ENCODE measurements around the gene EXOC2.
"Not testable (repeated sequence)": the region's sequence is repeated elsewhere in the genome, so short reads cannot be mapped to it uniquely, and the experiment has no call there.

EXOC2 gene

DNA sequence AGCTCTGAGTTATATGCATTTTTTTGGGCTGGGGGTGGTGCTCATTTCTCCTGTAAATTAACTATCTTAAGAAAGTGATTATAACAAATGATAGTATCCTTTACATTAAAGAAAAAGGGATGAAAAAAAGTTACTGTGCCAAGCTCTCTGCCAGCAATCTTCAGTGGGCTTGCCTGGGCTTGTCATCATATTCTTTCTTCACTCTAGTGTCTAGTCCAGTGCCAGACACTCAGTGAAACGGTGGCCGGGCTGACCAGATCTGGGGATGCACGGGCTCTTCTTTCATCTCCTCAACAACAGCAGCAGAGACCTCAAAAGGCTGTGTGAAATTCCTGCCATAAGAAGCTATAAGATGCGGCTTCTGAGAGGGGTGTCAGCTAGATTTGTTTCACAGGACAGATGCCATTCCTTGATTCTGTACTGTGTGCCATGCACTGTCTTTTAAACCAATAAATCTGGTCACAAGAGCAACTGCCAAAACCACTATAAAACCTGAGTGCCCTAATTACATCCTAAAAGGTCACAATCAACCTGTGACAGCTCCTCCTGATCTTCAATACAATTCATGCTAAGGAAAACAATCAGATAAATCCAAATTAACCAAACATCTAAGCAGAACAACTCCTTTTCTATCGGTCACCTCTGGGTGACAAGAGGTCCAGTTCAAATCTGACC, 12.1 kb downstream of the EXOC2 start:
- DNase-seq, result no peak

DNA sequence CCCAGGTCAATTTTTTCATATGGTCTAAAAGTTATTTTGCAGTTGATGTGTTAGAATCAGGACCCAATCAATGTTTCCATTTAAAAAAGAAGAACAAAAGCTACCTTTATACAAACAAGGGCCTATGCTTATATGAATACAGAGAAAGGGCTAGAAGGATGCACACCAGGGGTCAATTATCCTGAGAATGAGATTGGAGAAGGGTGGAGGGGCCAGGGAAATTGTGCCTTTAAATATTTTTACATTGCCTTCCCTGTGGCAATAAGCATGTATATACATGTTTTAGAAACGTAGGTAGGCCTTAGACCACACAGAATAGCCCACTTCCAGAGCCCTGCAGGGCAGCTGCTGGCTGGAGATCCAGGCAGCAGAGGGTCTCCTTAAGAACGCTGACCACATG, 12.7 kb downstream of the EXOC2 start:
- DNase-seq, result no peak

DNA sequence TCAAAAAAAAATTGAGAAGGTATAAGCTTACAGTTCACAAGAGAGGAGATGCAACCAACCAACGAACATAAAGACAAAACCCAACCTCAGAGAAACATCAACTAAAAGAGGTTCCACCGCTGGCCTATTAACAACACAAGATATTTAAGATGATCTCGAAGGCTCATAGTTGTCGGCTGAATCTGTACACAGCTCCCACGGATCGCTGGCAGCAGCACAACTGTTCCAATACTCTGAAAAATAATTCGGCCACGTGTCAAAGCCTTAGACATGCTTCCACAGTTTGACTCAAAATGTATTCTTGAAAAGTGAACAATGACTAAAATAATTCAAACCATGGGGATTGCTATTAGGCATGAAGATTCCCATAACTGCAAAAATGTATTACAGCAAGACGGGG, 13.7 kb downstream of the EXOC2 start:
- no peak for DNase-seq

DNA sequence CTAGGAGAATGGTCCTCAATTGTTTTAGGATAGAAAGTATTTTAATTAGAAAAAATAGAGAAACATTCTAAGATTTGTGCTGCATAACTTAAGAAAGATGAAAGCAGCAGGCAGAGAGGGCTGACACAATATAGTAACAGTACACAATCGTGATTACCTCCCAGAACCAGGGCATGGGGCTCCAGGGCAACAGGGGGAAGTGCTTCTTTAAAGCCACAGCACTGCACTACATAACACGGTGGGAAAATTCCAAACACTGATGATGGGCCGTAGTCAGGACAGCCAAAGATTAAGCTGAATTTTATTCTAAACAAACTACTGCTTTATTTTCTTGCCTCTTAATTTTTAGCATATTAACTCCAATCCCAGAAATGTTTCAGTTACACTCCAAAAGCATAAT, 14.4 kb downstream of the EXOC2 start:
- no peak for DNase-seq

DNA sequence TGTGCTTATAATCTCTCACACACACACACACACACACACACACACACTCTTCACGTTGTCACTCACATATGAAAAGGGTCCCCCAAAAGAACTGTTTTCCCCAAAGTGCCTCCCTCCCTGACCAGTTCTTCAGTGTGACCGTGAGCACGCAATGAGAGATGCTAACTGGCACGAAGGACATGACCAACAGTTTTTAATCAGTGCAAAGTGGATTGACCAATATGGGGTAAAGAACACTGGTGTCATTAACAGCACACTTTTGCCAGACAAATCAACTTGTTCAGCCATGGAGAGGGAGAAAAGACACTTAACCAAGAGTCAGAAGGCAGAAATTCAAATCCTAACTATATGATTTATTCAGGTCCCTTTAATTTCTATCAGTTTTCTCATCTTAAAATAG, 15.0 kb downstream of the EXOC2 start:
- DNase-seq, result no peak

DNA sequence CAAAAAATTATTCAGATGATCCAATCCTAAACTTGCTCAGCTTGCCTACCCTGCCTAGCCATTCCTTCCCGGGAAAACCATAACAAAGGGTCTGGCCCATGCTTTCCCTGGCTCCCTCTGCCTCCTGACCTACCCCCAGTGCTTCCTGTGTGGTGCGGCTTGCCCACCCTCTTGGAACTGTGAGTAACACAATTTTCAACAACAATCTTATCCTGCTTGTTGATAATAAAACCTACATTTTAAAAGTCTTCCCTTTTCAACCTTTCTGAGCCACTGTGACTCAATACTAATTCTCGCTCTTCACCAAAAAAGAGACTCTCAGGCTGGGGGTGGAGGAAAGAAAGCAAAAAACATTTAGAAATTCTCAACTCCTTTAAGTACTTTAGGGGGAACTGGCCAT, 18.0 kb downstream of the EXOC2 start:
- DNase-seq, result no peak

DNA sequence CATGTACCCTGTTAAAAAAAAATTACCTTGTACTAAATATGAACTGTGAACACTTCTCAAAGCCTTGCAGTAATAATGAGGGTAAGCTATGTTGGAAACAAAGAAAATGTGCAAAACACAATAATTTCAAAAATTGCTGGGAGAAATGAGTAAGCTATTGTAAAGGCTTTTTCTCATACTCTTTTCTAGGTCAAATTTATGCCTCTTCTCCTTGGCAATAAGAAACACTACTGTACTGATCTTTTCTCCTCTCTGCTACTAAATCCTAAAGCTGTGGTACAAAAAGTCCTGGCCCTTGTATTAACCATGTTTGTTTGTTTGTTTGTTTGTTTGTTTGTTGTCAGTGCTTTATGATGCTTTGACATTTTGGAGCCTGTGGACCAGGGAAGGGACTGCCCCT, 18.5 kb downstream of the EXOC2 start:
- no peak for DNase-seq

DNA sequence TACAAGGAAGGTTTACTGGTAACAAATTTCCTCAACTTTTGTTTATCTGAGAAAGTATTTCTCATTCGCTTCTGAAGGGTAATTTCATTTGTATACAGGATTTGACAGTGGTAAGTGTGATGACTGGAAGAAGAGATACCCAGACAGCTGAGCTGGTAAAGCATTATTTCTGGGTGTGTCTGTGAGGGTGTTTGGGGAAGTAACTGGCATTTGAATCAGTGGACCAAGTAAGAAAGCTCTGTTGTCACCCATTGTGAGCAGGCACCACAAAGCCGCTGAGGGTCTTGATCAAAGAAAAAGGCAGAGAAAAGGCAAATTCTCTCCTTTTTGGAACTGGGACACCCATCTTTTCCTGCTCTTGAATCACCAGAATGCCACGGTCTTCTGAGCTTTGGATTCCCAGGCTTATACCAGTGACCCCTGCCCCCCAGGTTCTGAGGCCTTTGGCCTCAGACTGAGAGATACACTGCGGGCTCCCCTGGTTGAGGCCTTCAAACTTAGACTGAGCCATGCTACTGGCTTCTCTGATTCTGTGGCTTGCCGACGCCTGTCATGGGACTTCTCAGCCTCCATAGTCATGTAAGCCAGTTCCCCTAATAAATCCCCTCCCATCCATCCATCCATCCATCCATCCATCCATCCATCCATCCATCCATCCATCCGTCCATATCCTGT, 25.5 kb downstream of the EXOC2 start:
- no peak for DNase-seq

DNA sequence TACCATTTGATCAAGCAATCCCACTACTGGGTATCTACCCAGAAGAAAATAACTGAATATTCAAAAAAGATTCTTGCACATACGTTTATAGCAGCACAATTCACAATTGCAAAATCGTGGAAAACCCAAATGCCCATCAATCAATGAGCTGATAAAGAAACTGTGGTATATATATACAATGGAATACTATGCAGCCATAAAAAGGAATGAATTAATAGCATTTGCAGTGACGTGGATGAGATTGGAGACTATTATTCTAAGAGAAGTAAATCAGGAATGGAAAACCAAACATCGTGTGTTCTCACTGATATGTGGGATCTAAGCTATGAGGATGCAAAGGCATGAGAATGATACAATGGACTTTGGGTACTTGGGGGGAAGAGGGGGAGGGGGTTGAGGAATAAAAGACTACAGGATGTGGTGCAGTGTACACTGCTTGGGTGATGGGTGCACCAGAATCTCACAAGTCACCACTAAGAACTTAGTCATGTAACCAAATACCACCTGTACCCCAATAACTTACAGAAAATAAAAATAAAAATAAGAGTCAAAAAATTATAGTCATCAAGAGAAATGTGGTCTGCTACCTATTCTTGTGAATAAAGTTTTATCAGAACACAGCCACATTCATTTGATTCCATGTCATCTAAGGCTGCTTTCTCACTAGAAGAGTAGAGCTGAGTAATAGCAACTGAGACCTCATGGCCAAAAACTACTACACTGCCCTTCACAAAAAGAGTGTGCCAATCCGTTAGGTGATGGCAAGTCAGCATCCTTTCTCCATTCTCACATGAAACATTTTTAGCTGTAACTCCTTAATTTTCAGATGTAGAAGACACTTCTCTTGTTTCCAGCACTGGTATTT, 27.3 kb downstream of the EXOC2 start:
- no peak for DNase-seq

DNA sequence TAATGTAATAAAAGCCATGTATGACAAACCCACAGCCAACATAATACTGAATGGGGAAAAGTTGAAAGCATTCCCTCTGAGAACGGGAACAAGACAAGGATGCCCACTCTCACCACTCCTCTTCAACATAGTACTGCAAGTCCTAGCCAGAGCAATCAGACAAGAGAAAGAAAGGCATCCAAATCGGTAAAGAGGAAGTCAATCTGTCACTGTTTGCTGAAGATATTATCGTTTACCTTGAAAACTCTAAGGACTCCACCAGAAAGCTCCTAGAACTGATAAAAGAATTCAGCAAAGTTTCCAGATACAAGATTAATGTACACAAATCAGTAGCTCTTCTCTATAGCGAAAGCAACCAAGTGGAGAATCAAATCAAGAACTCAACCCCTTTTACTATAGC, 29.2 kb downstream of the EXOC2 start:
- DNase-seq, result not testable (repeated sequence)

DNA sequence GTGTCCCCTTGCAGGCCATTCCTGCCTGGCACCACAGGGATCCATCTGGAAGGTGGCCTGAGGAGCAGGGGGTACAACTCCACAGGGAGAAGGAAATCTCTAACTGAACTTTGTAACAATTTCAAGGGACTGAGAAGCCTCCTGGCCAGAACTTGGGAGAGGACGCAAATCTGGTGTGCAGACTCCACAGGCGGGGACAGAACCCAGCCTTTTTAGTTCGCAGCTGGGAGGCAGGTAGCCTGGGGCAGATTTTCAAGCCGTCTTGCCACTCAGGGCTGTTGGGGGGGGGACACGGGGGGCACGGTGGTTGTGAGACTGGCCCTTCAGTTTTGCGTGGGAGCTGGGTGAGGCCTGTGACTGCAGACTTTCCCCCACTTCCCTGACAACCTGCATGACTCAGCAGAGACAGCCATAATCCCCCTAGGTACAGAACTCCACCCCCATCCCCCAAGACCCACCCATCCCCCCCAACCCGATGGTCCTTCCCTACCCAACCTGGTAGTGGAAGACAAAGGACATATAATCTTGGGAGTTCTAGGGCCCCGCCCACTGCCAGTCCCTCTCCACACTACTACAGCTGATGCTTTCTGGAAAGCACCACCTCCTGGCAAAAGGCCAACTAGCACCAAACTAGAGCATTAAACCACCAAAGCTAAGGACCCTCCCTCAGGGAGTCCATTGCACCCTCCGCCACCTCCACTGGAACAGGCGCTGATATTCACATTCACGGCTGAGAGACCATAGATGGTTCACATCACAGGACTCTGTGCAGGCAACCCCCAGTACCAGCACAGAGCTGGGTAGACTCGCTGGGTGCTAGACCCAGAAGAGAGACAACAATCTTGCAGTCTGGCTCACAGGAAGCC, 33.0 kb downstream of the EXOC2 start:
- no peak for DNase-seq

DNA sequence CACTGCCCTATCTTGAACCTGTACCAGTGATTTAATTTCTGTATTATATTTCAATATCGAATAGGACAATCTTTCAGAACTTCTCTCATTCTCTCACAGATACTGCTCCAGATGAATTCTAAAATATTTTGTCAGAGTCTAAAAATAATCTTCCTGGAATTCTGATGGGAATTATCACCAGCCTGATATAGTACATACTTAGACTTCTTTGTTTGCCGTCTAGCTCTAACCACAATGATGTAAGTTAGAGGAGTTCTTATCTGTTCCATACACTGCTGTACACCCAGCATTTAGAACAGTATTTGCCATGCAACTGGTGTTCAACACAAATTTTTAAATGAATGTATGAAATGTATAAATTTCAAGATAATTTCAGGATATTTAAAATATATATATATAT, 34.7 kb downstream of the EXOC2 start:
- DNase-seq, result no peak

DNA sequence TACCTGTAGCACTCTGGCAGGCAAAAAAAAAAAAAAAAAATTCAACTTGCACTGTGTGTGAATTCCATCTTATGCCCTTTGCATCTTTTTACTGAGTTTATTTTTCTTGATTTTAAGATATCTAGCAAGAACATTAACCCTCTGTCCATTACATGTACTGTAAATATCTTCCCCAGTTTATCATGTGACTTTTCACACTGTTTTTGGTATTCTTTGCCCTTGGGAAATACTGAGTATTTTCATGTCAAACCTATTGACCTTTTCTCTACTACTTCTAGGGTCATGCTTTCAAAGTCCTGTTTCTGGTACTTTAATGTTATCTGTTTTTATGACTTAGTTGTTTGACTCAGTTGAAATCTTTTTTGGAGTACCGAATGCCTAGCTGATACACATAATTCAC, 35.2 kb downstream of the EXOC2 start:
- no peak for DNase-seq

DNA sequence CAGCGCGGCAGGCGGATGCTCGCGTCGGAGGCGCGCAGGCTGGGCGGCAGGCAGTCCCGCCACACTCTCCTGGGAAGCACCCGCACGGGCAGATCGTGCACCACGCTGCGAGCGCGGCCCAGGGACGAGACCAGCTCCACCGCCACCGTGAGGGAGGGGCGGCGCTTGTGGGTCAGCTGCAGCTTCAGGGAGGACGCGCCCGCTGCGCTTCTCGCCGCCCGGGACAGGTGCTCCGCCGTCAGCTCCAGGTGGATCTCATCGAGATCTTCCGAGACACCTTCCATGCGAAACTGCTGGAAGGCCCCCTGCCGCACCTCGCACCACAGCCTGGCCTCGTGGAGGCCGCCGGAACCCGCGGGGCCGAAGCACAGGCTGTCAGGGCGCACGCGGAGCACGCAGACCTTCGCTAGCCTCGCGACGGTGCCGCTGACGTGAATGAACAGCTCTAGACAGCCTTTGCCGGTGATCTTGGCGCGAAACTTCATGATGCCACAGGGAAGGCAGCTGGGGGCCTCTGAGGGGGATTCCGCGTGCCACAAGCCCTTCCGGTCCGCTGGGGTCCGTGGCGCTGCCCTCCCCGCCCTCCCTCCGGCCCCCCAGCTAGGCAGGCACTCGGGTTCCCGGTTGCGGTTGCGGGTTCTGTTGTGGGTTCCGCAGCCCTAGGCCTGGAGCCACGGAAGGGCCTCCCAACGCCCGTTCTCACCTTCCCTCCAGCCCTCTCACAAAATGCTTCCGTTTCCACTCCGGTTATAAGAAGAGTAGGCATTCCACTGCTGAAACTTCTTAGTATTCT, 36.3 kb downstream of the EXOC2 start, which contains the start of gene HUS1B:
TSS of gene HUS1B (minus strand) at position 641 of the 793 bp plus-strand sequence. CDS start at position 485, 156 bp downstream.
- no peak for DNase-seq

DNA sequence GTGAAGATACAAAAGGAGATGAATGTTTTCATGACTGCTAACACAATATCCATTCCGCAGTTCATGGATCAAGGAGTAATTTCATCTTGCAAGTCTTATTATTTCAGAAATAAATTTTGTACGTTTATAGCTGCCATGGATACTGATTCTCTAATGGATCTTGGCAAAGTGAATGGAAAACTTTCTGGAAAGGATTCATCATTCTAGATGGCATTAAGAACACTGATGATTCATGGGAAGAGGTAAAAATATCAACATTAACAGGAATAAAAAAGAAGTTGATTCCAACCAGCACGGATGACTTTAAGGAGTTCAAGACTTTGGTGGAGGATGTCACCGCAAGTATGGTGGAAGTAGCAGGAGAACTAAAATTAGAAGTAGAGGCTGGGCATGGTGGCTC, 38.8 kb downstream of the EXOC2 start:
- DNase-seq, result no peak

DNA sequence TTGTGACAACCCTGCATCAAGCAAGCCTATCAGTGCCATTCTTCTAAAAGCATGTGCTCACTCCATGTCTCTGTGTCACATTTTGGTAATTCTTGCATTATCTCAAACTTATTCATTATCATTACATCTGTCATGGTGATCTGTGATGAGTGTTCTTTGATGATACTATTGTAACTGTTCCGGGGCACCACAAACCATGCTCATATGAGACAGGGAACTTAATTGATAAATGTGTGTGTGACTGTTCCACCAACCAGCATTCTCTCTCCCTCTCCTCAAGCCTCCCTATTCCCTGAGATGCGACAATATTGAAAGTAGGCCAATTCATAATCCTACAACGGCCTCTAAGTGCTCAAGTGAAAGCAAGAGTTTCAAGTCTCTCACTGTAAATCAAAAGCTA, 40.1 kb downstream of the EXOC2 start:
- no peak for DNase-seq

DNA sequence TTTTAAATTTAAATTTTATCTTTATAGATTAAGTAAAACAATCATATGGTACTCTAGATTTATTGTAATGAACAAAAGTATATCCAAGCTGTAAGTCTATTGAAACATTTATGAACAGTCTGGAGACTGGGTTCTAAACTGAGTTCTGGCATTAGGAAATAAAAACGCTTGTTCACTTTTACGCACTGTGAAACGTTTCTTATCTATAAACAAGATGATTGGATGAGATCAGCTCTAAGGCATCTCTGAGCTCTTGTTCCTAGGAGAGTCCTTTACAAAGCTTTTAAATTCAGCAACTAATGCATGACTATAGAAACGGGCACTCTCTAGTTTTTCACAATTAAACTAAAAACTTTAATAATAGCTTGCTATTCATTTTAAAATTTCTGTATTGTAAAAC, 42.8 kb downstream of the EXOC2 start:
- no peak for DNase-seq

DNA sequence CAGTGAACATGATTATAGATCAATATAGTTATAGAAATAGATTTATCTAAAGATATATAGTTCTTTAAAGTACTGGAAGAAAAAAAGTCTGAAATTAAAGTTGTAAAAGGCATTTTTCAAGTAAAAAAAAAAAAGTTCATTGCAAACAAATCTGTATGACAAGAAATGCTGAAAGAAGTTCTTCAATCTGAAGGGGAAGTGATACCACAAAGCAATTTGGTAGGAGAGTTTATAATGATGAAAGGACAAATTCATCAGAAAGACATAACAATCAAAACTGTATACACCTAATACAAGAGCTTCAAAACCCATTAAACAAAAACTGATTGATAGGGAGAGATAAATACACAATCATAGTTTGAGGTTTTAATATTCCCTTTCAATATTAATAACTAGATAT, 50.1 kb downstream of the EXOC2 start:
- DNase-seq, result no peak

DNA sequence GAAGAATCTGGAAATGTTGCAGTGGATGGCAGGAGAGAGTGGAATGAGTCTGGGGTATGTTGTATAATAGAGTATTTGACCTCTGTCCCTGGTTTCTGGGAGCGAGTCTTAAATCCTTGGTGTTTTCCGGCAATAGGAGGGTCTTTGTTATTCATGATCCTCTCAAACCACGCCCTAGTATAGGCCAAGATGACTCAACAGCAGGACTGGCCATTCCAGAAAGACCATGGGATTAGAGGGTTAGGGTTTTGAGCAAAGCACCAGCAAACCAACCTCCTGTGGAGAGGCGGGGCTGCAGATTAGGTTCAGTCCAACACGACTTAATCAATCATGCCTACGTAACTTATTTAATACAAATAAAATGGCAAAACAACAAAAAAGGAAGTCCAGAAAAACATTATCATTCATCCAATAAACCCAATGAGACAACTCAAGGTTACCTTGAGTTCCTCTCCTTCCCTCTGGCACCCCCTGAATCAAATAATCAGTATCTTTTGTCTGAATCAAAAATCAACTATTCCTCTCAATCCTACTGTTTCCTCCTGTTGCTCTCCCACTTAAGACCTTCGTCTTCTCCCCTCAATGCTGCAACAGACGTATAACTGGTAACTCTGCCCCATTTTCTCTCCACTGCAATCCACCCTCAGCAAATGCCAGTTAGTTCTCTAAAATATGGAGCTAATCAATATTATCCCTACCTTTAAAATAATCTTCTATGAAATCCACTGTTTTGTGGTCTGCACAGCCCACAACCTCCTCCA, 51.5 kb downstream of the EXOC2 start:
- no peak for DNase-seq

DNA sequence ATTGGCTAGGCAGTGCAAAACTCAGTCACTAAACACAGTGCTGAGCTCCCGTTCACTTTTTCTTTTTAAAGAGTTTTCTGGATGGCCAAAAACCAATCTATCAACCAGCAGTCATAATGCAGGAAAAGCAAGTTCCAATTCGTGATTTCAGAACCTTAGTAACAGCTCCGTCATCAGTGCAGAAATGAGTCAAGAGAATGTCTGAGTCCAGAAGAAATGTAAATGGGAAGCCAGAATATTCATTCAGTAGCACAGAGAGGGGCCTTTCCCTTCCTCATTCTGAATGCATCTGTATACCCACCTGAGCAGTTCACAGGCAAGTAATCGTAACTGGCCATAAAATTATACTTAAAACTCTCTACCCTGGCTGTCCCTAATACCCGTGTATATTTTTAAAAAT, 56.5 kb downstream of the EXOC2 start:
- no peak for DNase-seq

DNA sequence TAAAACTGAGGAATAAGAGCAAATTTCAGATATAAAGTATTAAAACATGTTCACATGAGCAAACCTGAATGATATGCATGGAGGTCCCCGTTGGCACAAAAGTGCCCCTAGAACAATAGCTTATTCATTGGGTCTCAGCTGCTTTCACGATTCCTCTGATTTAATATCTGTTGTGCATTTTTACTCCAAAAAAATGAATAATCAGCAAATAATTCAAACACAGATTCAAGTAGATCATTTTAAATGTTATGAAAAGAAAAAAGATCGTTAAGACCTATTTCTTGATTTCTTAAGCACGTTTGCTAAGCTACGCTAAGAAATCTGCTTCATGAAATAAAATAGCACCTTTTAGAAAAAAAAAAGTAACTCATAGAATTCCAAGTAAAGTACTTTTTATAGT, 57.7 kb downstream of the EXOC2 start:
- DNase-seq, result no peak

Data from NCI-H2081 (cell line).